22Rv1 (cell line): ENCODE measurements around the gene GAS2L3.

Source experiments
- CTCF ChIP-seq: fragments of 450-650 bp; IDR thresholded peaks from 2 replicates; pipeline ENCODE4 v1.5.1; 2017; ENCODE audit warnings: mild to moderate bottlenecking
- ZFX ChIP-seq: fragments of 450-650 bp; IDR thresholded peaks from 2 replicates; pipeline ENCODE4 v1.6.1; 2017; ENCODE audit warnings: antibody characterized with exemption, borderline replicate concordance

GRCh38 chr12:100553936-100554335 is 19.5 kb upstream of the GAS2L3 start:
- TF ChIP-seq CTCF (no peak), ZFX (no peak)
